GM19238 (cell line): ENCODE measurements around the gene PIGT.
"Not testable (repeated sequence)": the region's sequence is repeated elsewhere in the genome, so short reads cannot be mapped to it uniquely, and the experiment has no call there.

Experiments used
- DNase-seq: peaks from one replicate; pipeline ENCODE4 v3.0.0; 2011; ENCODE audit warnings: low spot score; ENCODE audit not compliant: insufficient read length

PIGT gene

DNA sequence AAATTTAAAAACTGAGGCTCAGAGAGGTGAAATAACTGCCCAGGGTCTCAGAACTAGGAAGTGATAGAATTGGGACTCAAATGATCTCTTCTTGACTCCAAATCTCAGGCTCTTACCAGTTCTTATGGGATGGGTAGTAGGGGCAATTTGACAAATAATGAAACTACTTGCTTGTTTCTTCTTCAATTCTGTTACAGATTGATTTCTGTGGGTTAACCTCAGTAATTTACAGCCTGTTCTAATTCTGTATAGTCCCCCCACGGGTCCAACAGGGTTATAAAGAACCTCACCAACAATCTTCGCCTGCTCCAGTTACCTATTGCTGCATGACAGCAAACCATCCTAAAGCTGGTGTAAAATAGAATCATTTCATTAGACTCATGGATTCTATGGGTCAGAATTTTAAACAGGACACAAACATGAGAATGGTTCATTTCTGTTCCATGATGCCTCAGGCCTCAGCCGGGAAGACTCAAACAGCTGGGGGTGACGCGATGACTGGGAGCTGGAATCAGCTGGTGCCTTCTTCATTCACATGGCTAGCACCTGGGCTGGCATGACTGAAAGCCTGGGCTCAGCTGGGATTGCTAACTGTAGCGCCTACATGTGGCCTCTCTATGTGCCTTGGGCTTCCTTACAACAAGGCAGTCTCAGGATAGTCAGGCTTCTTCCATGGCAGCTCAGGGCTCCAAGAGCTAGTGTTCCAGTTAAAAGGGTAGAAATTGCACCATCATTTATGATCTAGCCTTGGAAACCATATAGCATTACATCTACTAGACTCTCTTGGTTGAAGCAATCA, 47.0 kb downstream of the PIGT start:
- no peak for DNase-seq

DNA sequence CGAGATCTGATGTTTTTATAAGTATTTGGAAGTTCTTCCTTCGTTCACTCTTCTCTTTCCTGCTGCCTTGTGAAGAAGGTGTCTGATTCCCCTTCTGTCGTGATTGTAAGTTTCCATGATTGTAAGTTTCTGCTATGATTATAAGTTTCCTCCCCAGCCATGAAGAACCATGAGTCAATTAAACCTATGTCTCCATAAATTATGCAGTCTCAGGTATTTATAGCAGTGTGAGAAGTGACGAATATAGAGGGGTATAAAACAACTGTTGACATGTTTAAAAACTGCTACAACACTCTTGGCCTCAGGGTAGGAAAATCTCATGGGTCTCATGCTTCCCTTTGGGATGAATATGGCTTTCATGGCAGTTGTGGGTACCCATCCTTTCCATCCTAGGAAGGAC, 47.8 kb downstream of the PIGT start:
- no peak for DNase-seq

GRCh38 chr20:45465491-45466266, 49.7 kb downstream of the PIGT start:
- DNase-seq = no peak

GRCh38 chr20:45467172-45467571, 51.2 kb downstream of the PIGT start:
- no peak for DNase-seq

GRCh38 chr20:45467861-45468260, 51.9 kb downstream of the PIGT start:
- no peak for DNase-seq

DNA sequence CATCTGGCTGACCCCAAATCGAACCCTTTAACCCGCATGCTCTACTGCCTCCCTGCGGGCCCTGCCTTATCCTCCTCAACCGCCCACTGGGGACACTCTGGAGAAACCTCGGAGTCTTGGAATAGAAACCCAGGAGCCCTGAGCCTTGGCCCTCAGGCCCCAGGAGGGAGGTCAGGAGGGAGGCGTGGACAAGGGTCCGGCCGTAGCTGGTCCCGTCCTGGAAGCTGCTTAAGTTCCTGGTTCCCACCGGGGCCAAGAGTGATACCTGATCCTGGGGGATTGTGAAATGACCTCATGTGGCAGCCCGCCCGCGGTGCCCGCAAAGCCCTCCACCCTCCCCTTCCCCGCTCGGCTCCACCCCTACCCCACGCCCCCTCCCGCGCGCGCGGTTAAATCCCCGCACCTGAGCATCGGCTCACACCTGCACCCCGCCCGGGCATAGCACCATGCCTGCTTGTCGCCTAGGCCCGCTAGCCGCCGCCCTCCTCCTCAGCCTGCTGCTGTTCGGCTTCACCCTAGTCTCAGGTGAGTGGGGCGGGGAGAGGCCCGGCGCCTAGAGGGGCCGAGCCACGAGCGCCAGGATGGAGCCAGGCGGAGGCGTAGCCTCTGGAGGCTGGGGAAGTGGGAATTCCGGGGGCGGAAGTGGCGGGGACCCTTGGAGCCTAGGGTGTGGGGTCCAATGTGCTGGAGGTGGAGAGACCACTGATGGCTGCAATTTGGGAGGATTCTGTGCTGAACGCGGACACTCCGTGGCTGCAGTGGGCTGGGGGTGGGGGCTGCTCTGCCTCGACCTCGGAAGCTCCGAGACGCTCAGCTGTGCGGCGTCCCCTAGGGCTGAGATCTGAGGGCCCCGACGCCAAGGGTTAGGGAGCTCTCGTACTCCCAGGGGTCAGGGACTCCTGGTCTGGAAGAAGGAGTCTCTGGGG, 53.7 kb downstream of the PIGT start, which contains the start of gene WFDC2:
Gene WFDC2, plus strand, starts transcription at position 418 of the 926 bp plus-strand sequence. Its CDS starts 29 bp downstream, at position 447.
- no peak for DNase-seq

GRCh38 chr20:45470262-45470931, 54.5 kb downstream of the PIGT start:
- DNase-seq = no peak

DNA sequence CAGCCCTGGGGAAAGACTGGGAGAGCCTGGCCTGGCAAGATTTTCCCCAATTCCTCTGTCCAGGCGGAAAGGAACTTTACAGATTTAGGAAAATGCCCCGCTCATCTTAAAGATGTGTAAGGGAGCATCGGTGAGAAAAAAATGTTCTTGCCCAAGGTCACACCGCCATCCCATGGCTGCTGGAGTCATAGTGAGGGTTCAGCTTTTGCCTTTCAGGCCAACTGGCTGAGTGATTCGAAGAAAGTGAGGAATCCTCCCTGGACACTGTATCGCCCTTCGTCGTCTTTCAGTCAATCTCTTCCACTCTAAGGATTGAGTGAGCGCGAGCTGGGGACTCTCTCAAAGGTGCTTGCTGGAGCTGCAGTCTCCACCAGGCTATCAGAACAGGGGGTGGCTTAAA, 55.0 kb downstream of the PIGT start:
- DNase-seq = no peak

DNA sequence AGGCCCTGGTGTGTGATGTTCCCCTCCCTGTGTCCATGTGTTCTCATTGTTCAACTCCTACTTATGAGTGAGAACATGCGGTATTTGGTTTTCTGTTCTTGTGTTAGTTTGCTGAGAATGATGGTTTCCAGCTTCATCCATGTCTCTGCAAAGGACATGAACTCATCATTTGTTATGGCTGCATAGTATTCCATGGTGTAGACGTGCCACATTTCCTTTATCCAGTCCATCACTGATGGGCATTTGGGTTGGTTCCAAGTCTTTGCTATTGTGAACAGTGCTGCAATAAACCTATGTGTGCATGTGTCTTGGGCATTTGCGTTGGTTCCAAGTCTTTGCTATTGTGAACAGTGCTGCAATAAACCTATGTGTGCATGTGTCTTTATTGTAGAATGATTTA, 56.3 kb downstream of the PIGT start:
- not testable (repeated sequence) for DNase-seq
